Stimulated activated CD4-positive, alpha-beta T cell treated with anti-CD3 and anti-CD28 coated beads, TNF-alpha, amount 100 ng/mL, for 4 hours (primary cell): Measurements from ENCODE around the gene PRKG1.

Source experiments
- DNase-seq, 3 experiments: peaks; one replicate each; pipeline ENCODE4 v3.0.0-alpha.2; 2020; ENCODE audit warnings: low read depth in 3 of 3

PRKG1 gene

GRCh38 chr10:52313256-52313932 lies 1239.1 kb downstream of the PRKG1 start:
- no peak for DNase-seq

DNA sequence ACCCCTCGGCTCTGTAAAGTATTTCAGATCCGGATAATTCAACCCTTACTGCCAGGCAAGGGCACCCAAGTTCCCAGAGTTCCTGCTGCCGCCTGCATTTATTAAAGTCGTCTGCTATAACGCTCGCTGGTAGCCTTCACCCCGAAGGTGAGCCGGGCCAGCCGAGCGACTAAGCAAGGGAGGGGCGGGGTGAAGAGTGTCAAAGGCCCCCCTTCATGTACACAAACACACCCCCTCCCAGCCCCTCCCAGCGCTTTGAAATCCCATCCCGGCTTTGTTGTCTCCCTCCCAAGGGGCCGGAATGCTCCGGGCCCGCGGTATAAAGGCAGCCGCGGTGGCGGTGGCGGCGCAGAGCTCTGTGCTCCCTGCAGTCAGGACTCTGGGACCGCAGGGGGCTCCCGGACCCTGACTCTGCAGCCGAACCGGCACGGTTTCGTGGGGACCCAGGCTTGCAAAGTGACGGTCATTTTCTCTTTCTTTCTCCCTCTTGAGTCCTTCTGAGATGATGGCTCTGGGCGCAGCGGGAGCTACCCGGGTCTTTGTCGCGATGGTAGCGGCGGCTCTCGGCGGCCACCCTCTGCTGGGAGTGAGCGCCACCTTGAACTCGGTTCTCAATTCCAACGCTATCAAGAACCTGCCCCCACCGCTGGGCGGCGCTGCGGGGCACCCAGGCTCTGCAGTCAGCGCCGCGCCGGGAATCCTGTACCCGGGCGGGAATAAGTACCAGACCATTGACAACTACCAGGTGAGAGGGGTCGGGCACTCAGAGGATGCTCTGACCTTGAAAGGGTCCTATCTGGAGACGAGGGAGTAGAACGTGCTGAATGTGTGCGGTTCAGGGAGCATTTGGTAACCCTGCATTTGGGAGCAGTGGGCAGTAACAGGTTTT lies 1239.9 kb downstream of the PRKG1 start, which contains the start of gene DKK1:
Gene DKK1 (plus strand): TSS at position 349 of the 889 bp plus-strand sequence. CDS start 154 bp downstream, at position 503.
- DNase-seq: no peak

- DNase-seq: no peak
These were observed 1240.7 kb downstream of the PRKG1 start for GRCh38 chr10:52314822-52315552.

GRCh38 chr10:52316001-52316400 lies 1241.7 kb downstream of the PRKG1 start:
- no peak for DNase-seq

DNA sequence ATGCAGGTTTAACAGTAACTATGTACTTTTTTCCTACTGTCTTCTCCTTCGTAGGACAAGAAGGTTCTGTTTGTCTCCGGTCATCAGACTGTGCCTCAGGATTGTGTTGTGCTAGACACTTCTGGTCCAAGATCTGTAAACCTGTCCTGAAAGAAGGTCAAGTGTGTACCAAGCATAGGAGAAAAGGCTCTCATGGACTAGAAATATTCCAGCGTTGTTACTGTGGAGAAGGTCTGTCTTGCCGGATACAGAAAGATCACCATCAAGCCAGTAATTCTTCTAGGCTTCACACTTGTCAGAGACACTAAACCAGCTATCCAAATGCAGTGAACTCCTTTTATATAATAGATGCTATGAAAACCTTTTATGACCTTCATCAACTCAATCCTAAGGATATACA lies 1242.2 kb downstream of the PRKG1 start:
- no peak for DNase-seq

GRCh38 chr10:52318136-52318701 lies 1243.9 kb downstream of the PRKG1 start:
- no peak for DNase-seq

DNA sequence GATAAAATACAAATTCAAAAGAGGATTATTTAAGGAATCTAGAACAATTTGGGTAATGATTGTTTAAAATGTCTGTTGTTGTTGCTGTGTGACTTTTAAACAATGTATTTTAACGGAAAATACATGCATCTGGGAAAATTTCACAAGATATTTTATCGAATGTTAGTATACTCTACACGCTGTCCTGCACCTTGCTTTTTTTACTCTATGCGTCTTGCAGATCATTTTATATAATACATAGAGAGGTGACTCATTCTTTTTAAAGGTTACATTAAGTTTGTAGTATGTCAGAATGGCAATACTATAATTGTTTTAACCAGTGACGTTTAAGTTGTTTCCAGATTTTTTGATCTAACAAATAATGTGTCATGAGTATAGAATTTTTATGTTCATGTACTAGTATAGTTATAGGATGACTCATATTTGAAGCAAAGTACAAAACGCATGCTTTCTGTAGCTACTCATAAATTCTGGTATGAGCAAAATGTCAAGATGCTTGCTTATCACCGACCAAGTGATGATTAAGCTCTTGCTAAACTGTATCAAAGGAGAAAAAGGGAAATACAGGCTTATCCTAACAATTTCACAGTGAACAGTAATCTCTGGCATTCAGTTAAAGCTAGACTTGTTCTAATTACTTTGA lies 1244.7 kb downstream of the PRKG1 start:
- no peak for DNase-seq

DNA sequence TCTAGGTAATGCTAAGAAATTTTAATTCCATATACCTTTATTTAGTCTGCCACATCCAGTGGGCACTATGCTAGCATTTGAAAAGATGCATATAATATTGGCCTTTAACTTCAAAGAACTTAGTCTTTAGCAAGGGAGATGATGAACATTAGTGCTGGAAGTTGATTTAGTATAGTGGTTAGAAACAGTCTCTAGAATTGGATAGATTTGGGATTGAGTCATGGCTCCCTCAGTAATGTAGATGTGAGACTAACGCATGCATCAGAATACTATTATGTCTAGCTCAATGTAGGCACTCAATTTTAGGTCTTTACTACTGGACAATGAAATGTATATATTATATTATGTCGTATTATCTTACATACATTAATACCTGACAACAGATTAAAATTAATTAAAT lies 1245.6 kb downstream of the PRKG1 start:
- DNase-seq: no peak

DNA sequence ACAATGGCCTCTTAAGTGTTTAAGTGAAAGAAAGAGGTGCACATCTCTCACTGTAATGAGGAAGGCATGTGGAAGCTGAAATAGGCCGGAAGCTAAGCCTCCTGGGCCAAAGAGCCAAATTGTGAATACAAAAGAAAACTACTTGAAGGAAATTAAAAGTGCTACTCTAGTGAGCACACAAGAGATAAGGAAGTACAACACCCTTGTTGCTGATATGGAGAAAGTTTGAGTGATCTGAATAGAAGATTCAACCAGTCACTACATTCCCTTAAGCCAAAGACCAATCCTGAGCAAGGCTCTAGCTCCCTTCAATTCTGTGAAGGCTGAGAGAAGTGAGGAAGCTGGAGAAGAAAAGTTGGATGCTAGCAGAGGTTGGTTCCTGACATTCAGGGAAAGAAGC lies 1248.0 kb downstream of the PRKG1 start:
- no peak for DNase-seq

DNA sequence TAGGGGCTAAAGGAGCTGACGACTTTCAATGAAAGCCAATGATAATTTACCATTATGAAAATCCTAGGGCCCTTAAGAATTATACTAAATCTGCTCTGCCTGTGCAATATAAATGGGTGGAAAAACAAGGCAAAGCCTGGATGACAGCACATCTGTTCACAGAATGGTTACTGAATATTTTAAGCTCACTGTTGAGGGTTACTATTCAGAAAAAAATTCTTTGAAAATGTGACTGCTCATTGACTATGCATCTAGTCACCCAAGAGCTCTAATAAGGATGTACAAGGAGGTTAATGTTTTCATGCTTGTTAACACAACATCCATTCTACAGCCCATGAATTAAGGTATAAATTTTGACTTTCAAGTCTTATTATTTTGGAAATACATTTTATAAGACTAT lies 1248.6 kb downstream of the PRKG1 start:
- no peak for DNase-seq

DNA sequence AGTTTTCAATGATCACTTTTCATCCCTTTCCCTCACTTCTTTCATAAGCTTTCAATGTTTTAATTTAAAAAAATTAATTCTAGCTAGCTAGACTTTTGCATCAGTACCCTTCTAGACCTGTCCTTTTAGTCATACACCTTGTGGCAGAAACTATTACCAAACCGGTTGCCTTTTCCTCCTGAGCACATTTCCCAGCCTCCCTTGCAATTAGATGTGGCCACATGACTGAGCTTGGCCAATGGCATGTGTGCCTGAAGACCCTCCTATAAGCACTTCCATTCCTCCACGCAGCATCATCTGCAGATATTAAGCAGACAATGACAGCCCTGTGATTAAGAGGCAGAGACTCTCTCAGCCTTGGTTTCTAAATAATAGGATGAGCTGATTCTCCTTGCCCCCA lies 1252.1 kb downstream of the PRKG1 start:
- no peak for DNase-seq

DNA sequence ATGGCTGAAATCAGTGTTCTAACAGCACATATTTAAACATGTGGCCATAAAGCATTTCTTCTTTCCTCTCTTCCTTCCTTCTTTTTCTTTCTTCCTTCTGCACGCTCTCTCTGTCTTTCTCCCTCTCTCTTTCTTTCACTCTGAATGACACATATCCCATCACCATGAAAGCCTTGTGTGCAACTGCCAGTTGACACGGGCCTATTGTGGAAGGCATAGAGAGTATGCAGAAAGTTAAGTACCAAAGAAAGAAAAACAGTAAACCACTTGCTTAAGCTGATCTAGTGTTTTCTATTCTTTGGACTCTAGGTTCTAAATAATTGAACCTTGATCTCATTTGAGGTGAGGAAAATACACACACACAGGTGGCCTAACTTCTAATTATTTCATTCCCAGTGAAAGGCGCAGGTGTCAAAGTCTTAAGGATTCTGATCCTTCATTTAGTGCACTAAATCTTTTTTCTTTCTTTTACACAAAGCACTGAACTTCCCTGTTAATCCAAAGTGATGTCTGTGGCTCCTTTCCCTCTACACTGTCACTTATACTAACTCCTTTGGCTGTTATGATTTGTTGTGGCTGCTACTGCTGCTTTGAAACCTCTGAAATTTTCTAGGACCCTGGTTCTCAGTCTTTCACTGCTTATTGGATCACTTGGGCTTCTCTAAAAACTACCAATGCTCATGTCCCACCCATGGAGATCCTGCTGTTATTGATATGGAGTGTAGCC lies 1257.5 kb downstream of the PRKG1 start:
- DNase-seq: no peak

DNA sequence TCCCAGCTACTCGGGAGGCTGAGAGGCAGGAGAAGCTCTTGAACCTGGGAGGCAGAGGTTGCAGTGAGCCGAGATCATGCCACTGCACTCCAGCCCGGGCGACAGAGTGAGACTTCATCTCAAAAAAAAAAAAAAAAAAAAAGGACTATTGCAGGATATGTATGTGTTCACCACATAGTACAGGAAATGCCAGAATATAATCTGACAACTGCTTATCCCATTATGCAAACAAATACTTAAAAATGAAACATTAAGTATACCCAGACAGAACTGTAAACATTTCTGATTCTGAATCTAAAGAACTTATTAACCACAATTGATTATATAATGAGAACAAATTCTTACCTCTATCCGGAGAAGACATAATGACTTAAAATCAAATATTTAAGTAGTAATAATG lies 1258.5 kb downstream of the PRKG1 start:
- no peak for DNase-seq

DNA sequence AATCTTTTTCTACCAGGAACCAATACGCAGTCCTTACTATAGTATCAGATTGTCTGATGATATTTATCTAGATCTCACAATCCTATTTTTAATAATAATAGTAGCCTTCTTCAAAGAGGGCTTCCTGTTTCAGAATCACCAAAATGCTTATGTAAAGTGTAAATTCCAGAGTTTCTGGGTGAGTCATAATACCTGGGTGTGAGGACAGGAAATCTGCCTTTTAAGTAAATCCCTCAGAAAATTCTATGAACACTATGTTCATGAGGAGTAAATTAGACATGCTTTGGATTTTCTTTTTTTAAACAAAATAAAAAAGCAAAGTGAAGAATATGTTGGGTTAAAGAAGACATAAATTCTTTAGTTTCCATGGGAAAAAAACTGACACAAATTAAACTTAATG lies 1260.3 kb downstream of the PRKG1 start:
- no peak for DNase-seq

GRCh38 chr10:52335665-52336064 lies 1261.4 kb downstream of the PRKG1 start:
- no peak for DNase-seq

DNA sequence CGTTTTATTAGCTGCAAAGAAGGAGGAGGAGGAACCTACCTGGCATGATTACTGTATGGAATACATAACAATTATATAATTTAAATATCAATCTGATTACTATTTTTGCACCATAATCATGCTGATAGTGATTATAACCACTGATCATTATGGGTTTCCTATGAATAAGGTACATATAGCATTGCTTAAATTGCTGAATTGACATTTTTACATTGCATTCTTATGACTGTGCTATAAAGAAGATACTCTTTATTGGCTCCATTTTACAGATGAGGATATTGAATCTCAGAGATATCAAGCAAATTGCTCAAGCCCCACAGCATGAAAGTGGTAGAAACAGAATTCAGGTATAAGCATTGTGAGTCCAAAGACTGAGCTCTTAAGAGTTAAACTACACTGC lies 1262.9 kb downstream of the PRKG1 start:
- DNase-seq: no peak

- no peak for DNase-seq
These were observed 1269.2 kb downstream of the PRKG1 start for GRCh38 chr10:52343439-52343838.

DNA sequence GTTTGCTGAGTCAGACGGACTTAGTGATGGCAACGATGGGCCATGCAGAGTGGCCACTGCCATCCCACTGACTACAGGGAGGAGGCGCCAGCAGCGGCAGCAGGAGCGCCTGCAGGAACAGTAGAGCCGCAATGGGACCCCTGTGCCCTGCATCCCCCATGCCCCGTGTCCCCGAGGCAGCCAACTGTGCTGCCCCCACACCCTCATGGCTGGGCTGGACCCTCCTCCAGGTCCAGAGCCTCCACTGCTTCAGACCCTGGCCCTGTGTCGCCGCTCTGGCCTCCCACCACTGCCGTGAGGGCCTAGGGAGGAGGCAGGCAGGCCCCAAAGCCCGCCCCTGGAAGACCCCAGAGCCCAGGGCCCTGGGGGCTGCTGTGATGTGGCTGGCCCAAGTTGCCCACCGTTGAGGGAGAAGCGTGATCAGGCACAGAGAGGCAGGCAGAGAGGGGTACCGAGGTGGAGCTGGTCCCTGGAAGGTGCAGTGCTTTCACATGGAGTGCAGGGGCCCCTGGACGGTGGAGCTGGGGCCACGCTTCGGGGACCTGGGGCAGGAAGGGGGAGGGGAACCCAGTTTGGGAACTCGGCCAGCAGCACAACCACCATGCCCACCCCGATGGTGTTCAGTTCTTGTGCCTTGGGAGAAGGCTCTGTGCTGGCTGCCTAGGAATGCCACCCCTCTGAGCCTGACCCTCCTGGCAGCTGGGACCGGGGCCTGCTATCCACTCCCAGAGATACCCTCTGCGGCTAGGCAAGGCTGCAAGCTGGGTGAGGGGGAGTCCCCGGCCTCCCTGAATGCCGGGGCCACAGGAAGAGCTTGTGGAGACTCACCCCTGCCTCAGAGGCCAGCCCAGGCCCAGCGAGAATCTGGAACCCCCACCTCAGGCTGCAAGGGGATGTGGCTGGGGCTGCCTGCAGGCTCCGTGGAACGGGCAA lies 1272.4 kb downstream of the PRKG1 start:
- DNase-seq: no peak

DNA sequence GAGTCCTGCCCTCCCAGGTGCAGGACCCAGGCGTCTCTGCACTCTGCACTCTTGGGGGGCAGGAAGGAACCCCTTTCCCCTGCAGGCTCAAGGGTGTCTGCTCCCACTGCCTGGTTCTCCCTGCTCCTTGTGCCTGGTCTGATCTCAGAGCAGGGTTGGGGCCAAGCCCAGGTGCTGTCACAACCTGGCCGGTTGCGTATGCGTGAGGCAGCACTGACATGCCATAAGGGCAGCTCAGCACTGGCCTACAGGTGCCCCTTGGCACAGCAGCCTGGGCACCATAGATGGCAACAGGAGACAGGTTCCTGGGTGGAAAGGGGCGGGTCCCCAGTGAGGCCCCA lies 1273.0 kb downstream of the PRKG1 start:
- no peak for DNase-seq
